NCI-H2196 (cell line): ENCODE data around the gene CYP4V2.
A peak's percentile ranks its signal among the peaks of the same experiment; 100 is the strongest.

Experiments
- DNase-seq: peaks from one replicate; lab custom pipeline; 2025; ENCODE audit not compliant: unreplicated experiment; lab: John Stamatoyannopoulos, UW

CYP4V2 gene

DNA sequence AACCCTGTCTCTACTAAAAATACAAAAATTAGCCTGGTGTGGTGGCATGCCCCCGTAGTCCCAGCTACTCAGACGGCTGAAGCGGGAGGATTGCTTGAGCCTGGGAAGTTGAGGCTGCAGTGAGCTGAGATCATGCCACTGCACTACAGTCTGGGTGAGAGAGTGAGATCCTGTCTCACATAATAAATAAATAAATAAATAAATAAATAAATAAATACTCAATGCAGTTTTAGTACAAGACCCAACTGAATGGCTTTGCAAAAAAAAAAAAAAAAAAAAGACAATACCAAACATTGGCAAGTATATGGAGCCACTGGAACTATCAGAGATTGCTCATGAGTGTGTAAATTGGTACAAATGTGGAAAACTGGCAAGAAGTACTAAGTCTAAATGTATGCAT is 3.3 kb upstream of the CYP4V2 start:
- no peak for DNase-seq

- DNase-seq, result no peak
Observed at GRCh38 chr4:186189656-186190055, 1.7 kb upstream of the CYP4V2 start.

DNA sequence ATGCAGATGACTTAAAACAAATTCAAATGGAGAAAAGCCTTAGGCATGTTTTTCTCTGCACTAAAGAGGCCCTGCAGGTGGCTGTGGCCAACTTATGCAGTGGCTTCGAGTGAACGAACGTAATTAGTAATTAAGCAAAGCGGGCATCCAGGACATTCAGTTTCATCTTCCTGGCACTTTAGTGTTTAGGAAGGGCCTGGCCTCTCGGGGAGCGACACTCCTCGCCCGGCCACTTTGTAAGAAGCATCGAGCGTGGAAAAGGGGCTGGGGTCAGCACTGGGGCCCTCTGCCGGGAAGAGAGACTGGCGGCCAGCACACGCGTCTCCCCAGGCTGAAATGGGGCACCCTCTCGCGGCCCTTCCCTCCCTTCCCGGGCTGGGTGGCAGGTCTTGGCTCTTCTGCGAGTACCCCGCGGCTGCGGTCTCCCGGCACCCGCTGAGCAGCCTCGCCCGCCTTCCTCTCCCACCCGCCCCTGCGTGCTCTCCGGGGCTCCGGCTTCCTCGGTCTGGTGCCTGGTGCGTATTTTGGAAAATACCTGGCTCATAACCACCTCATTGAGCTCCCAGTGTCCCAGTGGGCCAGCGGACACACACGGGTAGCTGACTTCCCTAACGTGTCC is 677 bp upstream of the CYP4V2 start:
- DNase-seq, result peak; percentile 30

GRCh38 chr4:186192066-186192612 is 772 bp downstream of the CYP4V2 start:
- no peak for DNase-seq

GRCh38 chr4:186193851-186194250 is 2.5 kb downstream of the CYP4V2 start:
- no peak for DNase-seq

- no peak for DNase-seq
Observed at GRCh38 chr4:186196063-186196462, 4.7 kb downstream of the CYP4V2 start.

DNA sequence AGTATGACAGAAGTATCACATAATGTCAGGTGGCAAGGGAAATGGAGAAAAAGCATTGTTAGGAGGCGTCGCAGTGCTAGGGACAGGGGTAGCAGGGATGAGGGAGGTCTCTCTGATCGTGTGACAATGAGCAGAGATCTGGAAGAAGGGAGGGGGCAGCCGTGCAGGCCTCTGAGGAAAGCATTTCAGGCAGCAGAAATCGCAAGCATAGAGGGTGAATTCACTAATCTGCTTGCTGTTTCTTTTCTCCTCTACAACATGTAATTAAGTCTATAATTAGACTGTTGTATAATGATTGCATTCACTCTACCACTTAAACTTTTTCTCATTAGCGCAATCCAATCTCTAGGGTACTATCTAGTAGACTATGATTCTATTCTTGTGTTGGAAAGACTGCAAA is 9.1 kb downstream of the CYP4V2 start:
- DNase-seq, result no peak

DNA sequence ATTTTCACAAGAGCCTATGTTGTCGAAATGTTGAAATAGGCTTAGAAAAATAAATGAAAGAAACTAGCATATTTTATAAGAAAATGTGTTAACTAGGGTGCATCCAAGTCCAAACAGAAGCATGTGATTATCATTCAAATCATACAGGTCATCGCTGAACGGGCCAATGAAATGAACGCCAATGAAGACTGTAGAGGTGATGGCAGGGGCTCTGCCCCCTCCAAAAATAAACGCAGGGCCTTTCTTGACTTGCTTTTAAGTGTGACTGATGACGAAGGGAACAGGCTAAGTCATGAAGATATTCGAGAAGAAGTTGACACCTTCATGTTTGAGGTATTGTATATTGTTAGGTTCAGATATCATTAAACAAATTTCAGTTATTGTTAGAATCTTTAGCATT is 9.6 kb downstream of the CYP4V2 start:
- DNase-seq, result no peak

DNA sequence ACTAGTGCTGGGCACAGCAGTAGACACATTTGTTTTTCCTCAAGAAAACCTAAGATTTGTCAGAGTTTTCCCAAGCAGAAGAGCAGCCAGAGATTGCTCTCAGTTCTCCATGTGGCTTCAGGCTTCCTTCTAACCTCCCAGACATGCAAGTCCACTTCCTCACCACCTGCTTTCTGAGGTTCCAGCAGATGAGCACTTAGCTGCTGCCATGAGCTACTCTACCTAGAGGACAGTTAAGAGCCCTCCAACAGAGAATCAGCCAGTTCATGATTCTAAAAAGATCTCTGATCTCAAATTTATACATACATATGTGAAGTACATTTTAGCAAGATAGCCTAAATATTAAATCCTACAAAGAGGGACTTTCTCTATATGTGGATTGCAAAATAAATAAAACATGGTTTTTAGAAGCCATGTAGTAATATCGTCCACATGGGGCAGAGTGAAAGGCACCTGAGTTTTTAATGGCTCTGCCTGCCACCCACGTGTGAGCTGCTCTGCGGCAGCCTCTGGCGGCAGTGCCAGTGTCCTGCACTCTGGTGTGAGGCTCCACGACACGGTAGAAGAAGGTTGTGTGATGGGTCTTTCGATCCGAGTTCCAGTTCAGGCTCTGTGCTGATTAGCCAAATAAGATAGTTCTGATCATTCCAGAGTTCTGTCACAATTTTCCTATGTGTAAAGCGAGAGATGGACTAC is 10.3 kb downstream of the CYP4V2 start:
- no peak for DNase-seq

DNA sequence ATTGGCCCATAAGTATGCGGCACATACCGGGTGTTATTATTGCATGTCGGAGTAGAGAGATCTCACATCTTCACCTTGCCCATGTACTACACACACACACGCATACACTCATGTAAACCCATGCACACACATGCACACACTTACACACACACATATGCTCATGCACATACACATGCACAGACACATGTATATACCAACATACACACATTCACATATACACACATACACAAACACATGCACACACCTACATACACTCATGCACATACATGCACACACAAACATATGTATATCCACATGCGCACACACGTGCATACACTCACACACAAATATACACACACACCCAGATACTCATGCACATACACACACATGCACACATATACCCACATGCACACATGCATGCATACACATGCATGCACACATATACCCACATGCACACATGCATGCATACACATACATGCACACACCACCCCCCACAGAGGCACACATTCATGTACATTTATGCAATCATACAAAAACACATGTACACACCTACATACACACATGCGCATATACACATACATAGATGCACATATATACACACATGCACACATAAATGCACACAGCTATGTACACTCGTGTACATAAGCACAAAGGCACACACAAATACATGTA is 11.2 kb downstream of the CYP4V2 start:
- no peak for DNase-seq

GRCh38 chr4:186203406-186203805 is 12.0 kb downstream of the CYP4V2 start:
- no peak for DNase-seq

- DNase-seq, result no peak
Observed at GRCh38 chr4:186204103-186204559, 12.8 kb downstream of the CYP4V2 start.

- DNase-seq, result no peak
Observed at GRCh38 chr4:186204686-186205085, 13.3 kb downstream of the CYP4V2 start.

- no peak for DNase-seq
Observed at GRCh38 chr4:186205156-186205555, 13.8 kb downstream of the CYP4V2 start.

DNA sequence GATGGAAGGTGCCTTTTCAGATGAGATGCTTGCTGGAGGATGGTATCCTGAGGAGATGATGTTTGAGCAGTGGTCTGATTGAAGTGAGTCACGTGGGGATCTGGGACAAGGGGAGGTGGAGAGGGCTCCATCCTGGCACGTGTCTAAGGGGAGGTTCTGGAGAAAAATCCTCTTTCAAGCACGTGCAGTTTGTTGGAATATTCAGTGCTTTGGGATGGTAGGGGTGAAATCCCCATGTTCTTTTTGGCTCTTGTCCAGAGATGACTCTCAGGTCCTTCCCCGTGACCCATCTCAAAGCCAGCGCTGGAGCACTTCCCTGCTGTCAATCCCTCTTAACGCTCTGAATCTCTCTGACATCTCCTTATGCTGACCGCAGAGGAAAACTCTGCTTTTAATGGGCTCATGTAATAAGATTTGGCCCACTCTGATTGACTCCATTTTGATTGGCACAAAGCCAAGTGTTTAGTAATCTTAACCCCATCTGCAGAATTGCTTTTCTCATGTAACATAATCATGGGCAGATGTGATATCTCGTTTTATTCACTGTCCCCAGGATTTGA is 25.2 kb downstream of the CYP4V2 start:
- no peak for DNase-seq

- no peak for DNase-seq
Observed at GRCh38 chr4:186217733-186218293, 26.4 kb downstream of the CYP4V2 start.

- DNase-seq, result no peak
Observed at GRCh38 chr4:186221624-186222023, 30.3 kb downstream of the CYP4V2 start.

DNA sequence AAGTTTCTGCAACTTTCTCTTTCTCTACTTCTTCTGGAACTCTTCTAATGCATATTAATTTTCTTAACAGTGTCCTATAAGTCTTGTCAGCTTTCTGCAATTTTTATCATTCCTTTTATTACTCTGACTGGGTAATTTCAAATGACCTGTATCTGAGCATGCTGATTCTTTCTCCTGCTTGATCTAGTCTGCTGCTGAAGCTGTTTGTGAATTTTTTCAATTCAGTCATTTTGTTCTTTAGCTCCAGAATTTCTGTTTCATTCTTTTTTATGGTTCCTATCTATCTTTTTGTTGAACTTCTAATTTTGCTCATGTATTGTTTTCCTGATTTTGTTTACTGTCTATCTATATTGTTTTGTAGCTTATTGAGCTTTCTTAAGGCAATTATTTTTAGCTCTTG is 34.5 kb downstream of the CYP4V2 start:
- no peak for DNase-seq

- DNase-seq, result no peak
Observed at GRCh38 chr4:186226521-186227189, 35.3 kb downstream of the CYP4V2 start.

GRCh38 chr4:186227221-186227620 is 35.9 kb downstream of the CYP4V2 start, which contains the start of gene KLKB1:
TSS of gene KLKB1 (plus strand) at chr4:186227507. CDS start at chr4:186228196, 689 bp downstream.
- DNase-seq, result no peak
